Measurements from ENCODE around the gene CES1.
A peak's percentile ranks its signal among the peaks of the same experiment; 100 is the strongest.

- TF ChIP-seq CTCF (IDR thresholded peaks at IDR 0.05): peak; percentile 55 to 80 (median 66)
- no peak for TF ChIP-seq POLR2A (IDR thresholded peaks at IDR 0.05)
Measured at GRCh38 chr16:55842369-55843104, 9.6 kb upstream of the CES1 start.

Measured in thyroid gland (tissue), 4 donors.